HG02759 (cell line): ENCODE results near the gene GRHL1.
"Not testable (repeated sequence)": the region's sequence is repeated elsewhere in the genome, so short reads cannot be mapped to it uniquely, and the experiment has no call there.

Source experiments
- ATAC-seq: cut with Tn5 transposase; IDR thresholded peaks from one replicate; pipeline ENCODE4 v1.9.1; 2021; ENCODE audit warnings: mild to moderate bottlenecking, moderate library complexity; ENCODE audit not compliant: unreplicated experiment

GRHL1 gene

DNA sequence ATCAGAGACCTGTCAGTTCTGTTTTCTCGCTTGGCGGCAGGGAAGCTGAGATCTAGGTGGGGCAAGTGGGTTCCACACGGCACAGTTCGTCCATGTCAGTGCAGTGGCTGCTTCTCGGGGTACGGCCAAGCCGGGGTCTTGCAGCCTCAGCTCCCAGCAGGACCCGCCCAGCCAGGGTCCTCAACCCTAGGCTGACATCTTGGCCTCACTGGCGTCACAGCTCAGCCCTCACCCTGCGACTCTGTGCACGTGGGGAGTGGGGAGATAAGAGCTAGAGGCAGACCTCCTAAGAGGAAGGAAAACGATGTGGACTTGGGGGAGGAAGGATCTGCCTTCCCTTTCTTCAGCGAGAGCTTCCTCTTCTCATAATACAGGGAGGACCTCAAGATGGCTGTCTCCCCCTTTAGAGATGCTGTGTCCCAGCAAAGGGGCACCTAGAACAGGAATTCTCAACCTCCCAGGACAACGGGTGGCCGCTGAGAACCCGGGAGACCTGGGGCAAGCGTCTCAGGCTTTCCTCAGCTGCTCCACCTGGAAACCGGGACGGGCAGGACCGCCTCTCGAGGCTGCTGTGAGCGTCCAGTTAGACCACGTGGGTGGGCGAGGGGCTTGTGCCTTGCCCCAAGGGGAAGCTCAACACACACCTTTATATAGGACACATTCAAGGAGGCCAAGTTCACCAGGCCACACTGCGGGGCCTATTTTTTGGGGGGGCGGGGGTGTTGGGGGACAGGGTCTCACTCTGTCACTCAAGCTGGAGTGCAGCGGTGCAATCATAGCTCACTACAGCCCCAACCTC lies 68.3 kb downstream of the GRHL1 start:
- no peak for ATAC-seq

DNA sequence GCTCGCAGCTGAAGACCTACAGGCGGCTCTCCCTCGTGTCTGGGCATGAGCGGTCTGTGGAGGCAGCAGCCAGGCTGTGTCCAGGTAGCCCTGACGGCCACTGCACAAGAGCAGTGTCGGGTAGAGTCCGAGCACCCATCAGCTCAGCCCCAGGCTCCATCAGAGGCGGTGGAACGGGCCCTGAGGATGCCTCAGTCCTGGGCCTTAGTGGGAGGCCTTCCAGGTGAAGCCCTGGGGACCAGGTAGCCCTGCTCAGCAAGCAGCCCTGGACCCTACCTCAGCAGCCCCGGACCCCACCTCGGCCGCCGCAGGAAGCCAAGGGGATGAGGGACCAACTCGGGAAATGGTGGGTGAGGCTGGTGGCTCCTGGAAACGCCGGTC lies 70.5 kb downstream of the GRHL1 start:
- ATAC-seq = no peak

DNA sequence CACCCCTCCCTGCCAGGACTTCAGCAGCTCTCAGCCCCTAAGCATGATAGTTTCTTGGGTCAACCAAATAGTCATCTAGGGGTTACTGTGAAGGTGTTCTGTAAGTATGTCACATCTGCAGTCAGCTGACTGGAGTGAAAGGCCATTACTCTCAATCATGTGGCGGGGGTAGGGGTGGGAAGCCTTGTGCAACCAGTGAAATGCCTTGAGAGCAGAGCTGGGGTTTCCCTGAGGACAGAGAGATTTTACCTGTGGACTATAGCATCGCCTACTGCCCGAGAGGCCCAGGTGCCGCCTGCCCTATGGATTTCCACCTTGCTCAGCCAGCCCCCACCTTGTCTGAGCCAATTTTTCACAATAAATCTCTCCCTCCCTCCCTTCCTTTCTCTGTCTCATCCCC lies 71.0 kb downstream of the GRHL1 start:
- no peak for ATAC-seq

GRCh38 chr2:10022966-10023662 lies 71.6 kb downstream of the GRHL1 start:
- ATAC-seq = no peak

GRCh38 chr2:10026940-10027569 lies 75.6 kb downstream of the GRHL1 start:
- no peak for ATAC-seq

DNA sequence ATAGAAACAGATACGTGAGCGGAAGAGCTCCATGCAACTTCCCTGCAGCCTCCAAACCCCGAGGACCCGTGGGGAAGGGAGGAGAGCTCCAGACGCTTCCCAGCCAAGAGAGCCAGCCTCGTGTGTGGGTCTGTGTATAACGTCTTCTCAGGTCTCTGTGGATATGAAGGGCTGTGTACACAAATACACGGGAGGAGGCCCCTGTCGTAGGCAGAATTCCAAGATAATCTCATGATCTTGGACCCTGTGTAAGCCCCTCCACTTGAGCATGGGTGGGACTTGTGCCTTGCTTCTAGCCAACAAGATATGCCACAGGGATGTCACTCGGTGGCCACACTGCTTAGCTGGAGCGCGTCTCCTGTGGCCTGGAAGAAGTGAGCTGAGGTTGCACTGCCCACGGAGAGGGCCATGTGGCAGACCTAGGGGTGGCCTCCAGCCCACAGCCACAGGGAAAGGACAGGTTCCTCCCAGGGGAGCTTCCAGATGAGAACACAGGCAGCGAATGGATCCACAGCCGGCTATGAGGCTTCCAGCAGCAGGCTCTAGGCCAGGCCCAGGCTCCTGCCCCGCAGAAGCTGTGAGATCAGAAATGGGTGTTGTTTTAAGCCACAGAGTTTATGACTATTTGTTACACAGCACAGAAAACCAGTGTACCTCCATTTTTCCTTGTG lies 76.3 kb downstream of the GRHL1 start:
- no peak for ATAC-seq

GRCh38 chr2:10028407-10028987 lies 77.0 kb downstream of the GRHL1 start:
- ATAC-seq = no peak

DNA sequence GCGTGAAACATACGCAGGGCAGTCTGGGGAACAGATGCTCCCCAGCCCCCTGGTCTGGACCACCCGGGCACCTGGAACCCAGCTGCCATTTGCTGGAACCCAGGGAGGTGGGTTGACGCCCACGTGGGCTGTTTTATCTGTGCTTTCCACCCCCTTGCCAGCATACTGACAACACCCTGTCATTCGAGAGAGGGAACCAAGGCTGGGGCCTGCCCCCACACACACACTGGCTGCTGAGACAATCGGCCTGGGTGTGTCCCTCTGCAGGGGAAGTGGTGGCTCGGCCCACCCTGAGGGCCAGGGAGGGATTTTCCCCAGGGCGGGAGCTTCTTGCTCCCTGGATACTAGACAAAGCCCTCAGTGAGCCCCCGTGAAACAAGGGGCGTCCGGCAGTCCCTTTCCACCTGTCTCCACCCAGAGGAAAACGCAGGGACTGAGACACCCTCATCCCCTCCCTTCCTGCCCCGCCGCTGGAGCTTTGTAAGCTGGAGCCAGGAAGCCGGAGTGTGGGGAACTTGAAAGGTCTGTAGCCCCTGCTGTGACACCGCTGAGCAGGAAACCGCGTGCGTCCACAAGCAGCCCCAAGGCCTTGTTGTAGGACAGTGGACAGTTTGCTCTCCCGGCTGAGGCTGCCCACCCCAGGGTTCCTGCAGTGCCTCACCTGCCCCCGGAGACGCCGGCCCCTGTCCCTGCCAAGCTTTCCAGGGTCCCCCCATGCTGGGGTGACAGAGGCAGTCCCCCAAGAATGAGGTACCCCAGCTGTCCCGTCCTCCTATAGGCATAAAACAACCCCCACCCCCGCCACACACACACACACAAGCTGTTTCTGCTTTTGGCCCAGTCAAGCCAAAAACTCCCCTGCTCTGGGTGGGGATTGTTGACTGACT lies 77.7 kb downstream of the GRHL1 start:
- peak; percentile 85 for ATAC-seq

GRCh38 chr2:10029875-10030223 lies 78.4 kb downstream of the GRHL1 start:
- ATAC-seq = no peak

- ATAC-seq = no peak
Measured at GRCh38 chr2:10030311-10030736, 78.8 kb downstream of the GRHL1 start.

- not testable (repeated sequence) for ATAC-seq
Measured at GRCh38 chr2:10030798-10031197, 79.3 kb downstream of the GRHL1 start.

DNA sequence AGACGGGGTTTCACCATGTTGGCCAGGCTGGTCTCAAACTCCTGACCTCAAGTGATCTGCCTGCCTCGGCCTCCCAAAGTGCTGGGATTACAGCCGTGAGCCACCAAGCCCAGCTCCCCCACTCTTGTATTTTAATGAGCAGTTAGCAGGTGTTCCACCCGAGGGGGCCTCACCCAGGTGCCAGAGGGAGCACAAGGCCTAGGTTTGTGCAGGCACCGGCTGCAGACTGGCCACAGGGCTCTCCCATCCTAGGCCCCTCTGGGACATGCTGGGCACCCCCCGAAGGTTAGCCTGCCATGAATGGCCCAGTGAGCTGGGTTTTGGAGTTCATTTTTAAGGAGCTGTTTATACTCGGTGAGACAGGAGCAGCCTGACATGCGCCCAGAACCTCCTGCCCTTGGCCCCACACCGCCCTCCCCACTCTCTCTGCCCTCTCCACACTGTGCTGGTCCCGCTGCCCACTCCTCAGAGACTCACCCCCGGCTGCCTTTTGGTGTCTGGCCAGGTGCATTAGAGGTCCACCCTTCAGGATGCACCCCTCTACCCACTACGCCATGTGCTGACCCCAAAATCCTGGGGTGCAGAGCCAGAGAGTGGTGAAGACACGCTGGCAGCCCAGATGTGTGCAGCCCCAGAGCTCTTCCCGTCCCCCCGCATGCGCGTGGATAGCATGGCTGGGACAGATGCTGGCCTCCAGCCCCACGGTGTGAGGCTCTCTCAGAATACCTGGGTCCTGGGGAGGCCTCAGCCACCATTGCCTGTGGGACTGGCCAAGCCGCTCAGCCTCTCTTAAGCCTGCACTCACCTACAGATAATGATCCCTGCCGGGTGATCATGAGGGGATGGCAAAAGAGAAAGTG lies 80.6 kb downstream of the GRHL1 start:
- ATAC-seq = no peak

- no peak for ATAC-seq
Measured at GRCh38 chr2:10032746-10033105, 81.2 kb downstream of the GRHL1 start.

GRCh38 chr2:10033251-10034006 lies 81.9 kb downstream of the GRHL1 start:
- ATAC-seq = no peak

GRCh38 chr2:10034333-10035052 lies 83.0 kb downstream of the GRHL1 start:
- no peak for ATAC-seq

- ATAC-seq = no peak
Measured at GRCh38 chr2:10035053-10035422, 83.5 kb downstream of the GRHL1 start.

DNA sequence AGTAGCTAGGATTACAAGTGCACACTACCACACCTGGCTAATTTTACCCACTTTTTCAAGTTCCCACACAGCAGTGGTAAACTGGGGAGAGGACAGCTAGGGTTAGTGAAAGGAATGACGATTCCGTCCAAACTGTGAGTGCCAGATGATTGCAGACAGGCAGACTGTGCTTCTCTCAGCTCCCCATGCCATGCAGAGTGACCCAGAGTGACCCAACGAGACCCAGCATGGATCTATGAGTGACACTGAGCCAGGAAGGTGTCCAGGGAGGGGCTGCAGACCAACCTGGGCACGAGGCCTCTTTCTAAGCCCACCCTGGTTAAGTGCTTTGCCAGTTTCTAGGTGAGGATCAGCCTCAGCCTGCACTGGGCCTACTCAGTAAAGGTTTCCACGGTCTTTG lies 84.1 kb downstream of the GRHL1 start:
- no peak for ATAC-seq
